Loucy (cell line): Measurements from ENCODE around the gene LRBA.

Experiments used
- H2AFZ ChIP-seq: fragments of 200-600 bp; sonication (generic); 2 replicates; pipeline ENCODE4 v1.6.0; 2016; ENCODE audit warnings: antibody characterized with exemption, mild to moderate bottlenecking, low read length, moderate library complexity
- H3F3A ChIP-seq: fragments of 200-600 bp; 2 replicates; pipeline ENCODE4 v1.6.0; 2016; ENCODE audit warnings: antibody characterized with exemption, low read depth, mild to moderate bottlenecking
- H3K27me3 ChIP-seq: fragments of 200-600 bp; sonication (generic); 2 replicates; pipeline ENCODE4 v1.6.1; 2014; ENCODE audit warnings: low read length, mild to moderate bottlenecking; ENCODE audit not compliant: insufficient read depth, poor library complexity, severe bottlenecking
- H3K36me3 ChIP-seq: fragments of 200-600 bp; sonication (generic); 2 replicates; pipeline ENCODE4 v1.6.1; 2016; ENCODE audit warnings: low read length; ENCODE audit not compliant: insufficient read depth
- H3K4me1 ChIP-seq: fragments of 200-600 bp; sonication (generic); 2 replicates; pipeline ENCODE4 v1.5.1; 2014; ENCODE audit warnings: low read length, mild to moderate bottlenecking; ENCODE audit not compliant: insufficient read depth, poor library complexity, severe bottlenecking
- H3K4me2 ChIP-seq: fragments of 200-600 bp; sonication (generic); 2 replicates; pipeline ENCODE4 v1.6.0; 2014; ENCODE audit warnings: antibody characterized with exemption, low read length, low read depth, mild to moderate bottlenecking; ENCODE audit not compliant: poor library complexity, severe bottlenecking
- H3K4me3 ChIP-seq: fragments of 200-600 bp; sonication (generic); 2 replicates; pipeline ENCODE4 v1.5.1; 2014; ENCODE audit warnings: low read length, mild to moderate bottlenecking, mixed read lengths; ENCODE audit not compliant: poor library complexity, severe bottlenecking
- H3K79me2 ChIP-seq: fragments of 200-600 bp; sonication (generic); 2 replicates; pipeline ENCODE4 v1.6.1; 2014; ENCODE audit warnings: low read length; ENCODE audit not compliant: insufficient read depth
- H3K9ac ChIP-seq: fragments of 200-600 bp; sonication (generic); 2 replicates; pipeline ENCODE4 v1.6.0; 2014; ENCODE audit warnings: mild to moderate bottlenecking, low read depth, low read length, moderate library complexity; ENCODE audit not compliant: poor library complexity, severe bottlenecking
- H3K9me2 ChIP-seq: fragments of 200-600 bp; sonication (generic); replicated peaks from 2 replicates; pipeline ENCODE4 v1.6.1; 2016; ENCODE audit warnings: low read depth, low read length, mixed read lengths
- H3K9me3 ChIP-seq: fragments of 200-600 bp; sonication (generic); 2 replicates; pipeline ENCODE4 v1.6.1; 2014; ENCODE audit warnings: mild to moderate bottlenecking, antibody characterized with exemption, low read length, low read depth; ENCODE audit not compliant: insufficient read depth
- H4K20me1 ChIP-seq: fragments of 200-600 bp; sonication (generic); 2 replicates; pipeline ENCODE4 v1.6.0; 2014; ENCODE audit warnings: antibody characterized with exemption, low read length, mild to moderate bottlenecking; ENCODE audit not compliant: insufficient read depth, poor library complexity, severe bottlenecking
- EZH2phosphoT487 ChIP-seq: fragments of 200-600 bp; IDR thresholded peaks from 2 replicates; pipeline ENCODE4 v1.6.1; 2018; ENCODE audit warnings: antibody characterized with exemption, mild to moderate bottlenecking, moderate library complexity, borderline replicate concordance
- TF ChIP-seq, protein P1 (sequence below): fragments of 200-600 bp; sonication (generic); conservative IDR thresholded peaks from 2 replicates; pipeline ENCODE4 v1.5.1; 2014; ENCODE audit warnings: mild to moderate bottlenecking, antibody characterized with exemption, low read length

Gene LRBA

DNA sequence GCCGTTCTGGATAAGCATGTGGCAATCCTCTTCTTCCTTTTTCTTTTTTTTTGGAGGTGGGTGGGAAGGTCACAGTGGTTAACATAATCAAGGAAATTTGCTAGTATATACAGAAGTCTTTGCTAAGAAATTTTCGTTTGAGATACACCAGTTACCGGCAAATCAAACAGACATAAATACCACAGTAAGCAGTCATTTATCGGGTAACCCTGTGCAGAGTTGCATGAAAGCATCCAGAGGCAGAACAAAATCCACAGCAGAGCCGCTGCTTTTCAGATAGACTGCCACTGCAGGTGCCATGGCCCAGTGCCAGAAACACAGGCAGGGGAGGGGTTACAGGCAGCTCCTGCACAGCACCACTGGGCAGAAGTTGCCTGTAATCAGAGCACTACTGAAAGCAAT is 612.2 kb downstream of the LRBA start:
- Histone ChIP-seq H3K79me2 (no peaks in the 10 kb centered on the region), H2AFZ (no peak overlapping the region), H3K27me3 (no peaks in the 10 kb centered on the region), H3K9me2 (no peaks in the 10 kb centered on the region), H4K20me1 (no peaks in the 10 kb centered on the region), H3K4me1 (no peaks in the 10 kb centered on the region), H3K36me3 (no peaks in the 10 kb centered on the region), H3K4me3 (no peak overlapping the region), H3F3A (no peaks in the 10 kb centered on the region), H3K9ac (no peak overlapping the region), H3K9me3 (no peaks in the 10 kb centered on the region), H3K4me2 (no peak overlapping the region)
- TF ChIP-seq EZH2phosphoT487 = no peak
- TF ChIP-seq, protein P1, sequence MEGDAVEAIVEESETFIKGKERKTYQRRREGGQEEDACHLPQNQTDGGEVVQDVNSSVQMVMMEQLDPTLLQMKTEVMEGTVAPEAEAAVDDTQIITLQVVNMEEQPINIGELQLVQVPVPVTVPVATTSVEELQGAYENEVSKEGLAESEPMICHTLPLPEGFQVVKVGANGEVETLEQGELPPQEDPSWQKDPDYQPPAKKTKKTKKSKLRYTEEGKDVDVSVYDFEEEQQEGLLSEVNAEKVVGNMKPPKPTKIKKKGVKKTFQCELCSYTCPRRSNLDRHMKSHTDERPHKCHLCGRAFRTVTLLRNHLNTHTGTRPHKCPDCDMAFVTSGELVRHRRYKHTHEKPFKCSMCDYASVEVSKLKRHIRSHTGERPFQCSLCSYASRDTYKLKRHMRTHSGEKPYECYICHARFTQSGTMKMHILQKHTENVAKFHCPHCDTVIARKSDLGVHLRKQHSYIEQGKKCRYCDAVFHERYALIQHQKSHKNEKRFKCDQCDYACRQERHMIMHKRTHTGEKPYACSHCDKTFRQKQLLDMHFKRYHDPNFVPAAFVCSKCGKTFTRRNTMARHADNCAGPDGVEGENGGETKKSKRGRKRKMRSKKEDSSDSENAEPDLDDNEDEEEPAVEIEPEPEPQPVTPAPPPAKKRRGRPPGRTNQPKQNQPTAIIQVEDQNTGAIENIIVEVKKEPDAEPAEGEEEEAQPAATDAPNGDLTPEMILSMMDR = no peak

DNA sequence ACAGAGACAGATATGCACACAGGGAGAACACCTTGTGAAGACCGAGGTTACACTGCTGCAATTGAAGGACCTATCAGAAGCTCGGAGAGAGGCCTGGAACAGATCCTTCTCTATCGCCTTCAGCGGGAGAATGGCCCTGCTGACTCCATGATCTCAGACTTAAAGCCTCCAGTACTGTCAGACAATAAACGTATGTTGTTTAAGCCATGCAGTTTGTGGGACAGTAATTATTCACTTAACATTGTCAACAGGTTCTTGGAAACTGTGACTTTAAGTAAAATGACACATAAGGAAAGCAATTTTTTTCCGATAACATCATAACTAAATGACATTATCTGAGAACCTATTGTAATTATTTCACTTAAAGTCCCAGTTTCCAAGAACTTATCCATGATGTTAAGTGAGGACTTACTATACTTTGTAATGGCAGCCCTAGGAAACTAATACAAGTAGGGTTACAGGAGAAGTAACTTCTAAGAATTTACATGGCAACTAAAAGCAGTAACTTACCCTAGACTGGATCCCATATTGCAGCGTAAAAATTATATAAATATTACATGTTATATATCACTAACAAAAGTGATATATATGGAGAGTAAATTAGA is 613.9 kb downstream of the LRBA start:
- Histone ChIP-seq H3K9me3 (no peaks in the 10 kb centered on the region), H3K36me3 (no peaks in the 10 kb centered on the region), H3K9ac (no peak overlapping the region), H3K9me2 (no peaks in the 10 kb centered on the region), H3K4me3 (no peak overlapping the region), H3K79me2 (no peaks in the 10 kb centered on the region), H2AFZ (no peak overlapping the region), H3K27me3 (no peaks in the 10 kb centered on the region), H3K4me2 (no peak overlapping the region), H3K4me1 (no peaks in the 10 kb centered on the region), H3F3A (no peaks in the 10 kb centered on the region), H4K20me1 (no peaks in the 10 kb centered on the region)
- TF ChIP-seq EZH2phosphoT487 = no peak
- TF ChIP-seq, protein P1 = no peak

DNA sequence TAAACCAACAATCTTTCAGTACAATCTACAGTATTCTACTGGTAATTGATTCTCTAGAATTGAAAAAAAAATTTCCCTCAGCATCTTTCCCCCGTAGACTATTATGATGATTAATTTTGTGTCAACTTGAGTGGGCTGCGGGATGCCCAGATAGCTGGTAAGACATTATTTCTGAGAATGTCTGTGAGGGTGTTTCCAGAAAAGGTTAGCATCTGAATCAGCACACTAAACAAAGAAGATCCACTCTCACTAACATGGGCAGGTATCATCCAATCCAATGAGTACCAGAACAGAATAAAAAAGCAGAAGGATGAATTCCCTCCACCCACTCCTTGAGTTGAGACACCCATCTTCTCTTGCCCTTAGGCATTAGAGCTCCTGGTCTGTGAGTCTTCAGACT is 619.2 kb downstream of the LRBA start:
- TF ChIP-seq, protein P1 = no peak
- no peak for TF ChIP-seq EZH2phosphoT487
- no peaks in the 10 kb centered on the region for H4K20me1 ChIP-seq
- no peak overlapping the region for H2AFZ ChIP-seq
- no peaks in the 10 kb centered on the region for H3K4me1 ChIP-seq
- no peak overlapping the region for H3K9ac ChIP-seq
- H3F3A ChIP-seq = no peaks in the 10 kb centered on the region
- no peaks in the 10 kb centered on the region for H3K9me2 ChIP-seq
- H3K27me3 ChIP-seq = no peaks in the 10 kb centered on the region
- H3K36me3 ChIP-seq = no peaks in the 10 kb centered on the region
- no peaks in the 10 kb centered on the region for H3K9me3 ChIP-seq
- H3K79me2 ChIP-seq = no peaks in the 10 kb centered on the region
- H3K4me3 ChIP-seq = no peak overlapping the region
- H3K4me2 ChIP-seq = no peak overlapping the region
